A549 (cell line): Measurements from ENCODE around the gene BTC.

Experiments used
- CEBPB ChIP-seq, 2 experiments: fragments of >200 bp in 1 of 2; sonication (Bioruptor Twin) in 1 of 2; formaldehyde crosslinking in 1 of 2; IDR thresholded peaks; 2 replicates each; pipeline ENCODE4 v1.6.1; 2012 to 2016
- CTCF ChIP-seq: fragments of >200 bp; sonication (Bioruptor Twin); formaldehyde crosslinking; IDR thresholded peaks from 3 replicates; pipeline ENCODE4 v1.5.1; 2016
- EHMT2 ChIP-seq: fragments of 200-600 bp; sonication (generic); IDR thresholded peaks from 2 replicates; pipeline ENCODE4 v1.6.1; 2016; ENCODE audit warnings: antibody characterized with exemption, low read depth, mild to moderate bottlenecking, moderate library complexity
- ELK1 ChIP-seq: fragments of 150-350 bp; IDR thresholded peaks from 2 replicates; pipeline ENCODE4 v1.6.1; 2014; ENCODE audit warnings: low read depth, mild to moderate bottlenecking, low read length
- EP300 ChIP-seq, 2 experiments: fragments of >200 bp; sonication (Bioruptor Twin); formaldehyde crosslinking; IDR thresholded peaks; 2 replicates in 1 of 2; 3 replicates in 1 of 2; pipeline ENCODE4 v1.6.1; 2016 to 2017
- HDAC2 ChIP-seq: fragments of 200-600 bp; sonication (generic); IDR thresholded peaks from 2 replicates; pipeline ENCODE4 v1.6.1; 2016
- KDM5A ChIP-seq: fragments of 200-600 bp; sonication (generic); IDR thresholded peaks from 2 replicates; pipeline ENCODE4 v1.6.1; 2016; ENCODE audit warnings: antibody characterized with exemption, mild to moderate bottlenecking
- POLR2A ChIP-seq: IDR thresholded peaks from 2 replicates; pipeline ENCODE4 v1.6.1; 2012; ENCODE audit warnings: mild to moderate bottlenecking, low read length
- RAD21 ChIP-seq, 2 experiments: fragments of >200 bp in 1 of 2; sonication (Bioruptor Twin) in 1 of 2; formaldehyde crosslinking in 1 of 2; IDR thresholded peaks in 1 of 2; conservative IDR thresholded peaks in 1 of 2; 2 replicates in 1 of 2; 3 replicates in 1 of 2; pipeline ENCODE4 v1.6.1; 2012 to 2018; ENCODE audit warnings: inconsistent platforms in 1 of 2
- REST ChIP-seq: fragments of 200-600 bp; sonication (generic); IDR thresholded peaks from 2 replicates; pipeline ENCODE4 v1.6.1; 2016; ENCODE audit warnings: antibody characterized with exemption, mild to moderate bottlenecking, moderate library complexity
- TFCP2L1 ChIP-seq: fragments of 250-450 bp; sonication (Bioruptor Pico); IDR thresholded peaks from 2 replicates; pipeline ENCODE4 v1.5.0; 2021; ENCODE audit warnings: mild to moderate bottlenecking
- ZC3H11A ChIP-seq: fragments of 450-650 bp; IDR thresholded peaks from 2 replicates; pipeline ENCODE4 v1.6.1; 2014; ENCODE audit warnings: antibody characterized with exemption, mild to moderate bottlenecking
- ZSCAN20 ChIP-seq: fragments of 250-450 bp; sonication (Bioruptor Pico); IDR thresholded peaks from 2 replicates; pipeline ENCODE4 v1.8.0; 2022; ENCODE audit warnings: mild to moderate bottlenecking, moderate library complexity

- TF ChIP-seq ELK1: no peak
- TF ChIP-seq POLR2A: peak; percentile 28; the same call in 1 of the 2 replicates
- no peak for TF ChIP-seq EHMT2
- TF ChIP-seq EP300 (IDR thresholded peaks at IDR 0.05): no peak
- no peak for TF ChIP-seq ZC3H11A
- TF ChIP-seq CTCF: peak; percentile 34
- no peak for TF ChIP-seq TFCP2L1 (CRISPR knock-in tag)
- TF ChIP-seq CEBPB (IDR thresholded peaks at IDR 0.05): no peak
- TF ChIP-seq ZSCAN20: no peak
- no peak for TF ChIP-seq REST
- TF ChIP-seq KDM5A: no peak
- peak; percentile 33; a peak in 3 of 5 replicates for TF ChIP-seq RAD21 (conservative IDR thresholded peaks at IDR 0.05 in 1 of 2, IDR thresholded peaks at IDR 0.05 in 1 of 2)
- TF ChIP-seq HDAC2: no peak
These were observed at the start of gene BTC for GRCh38 chr4:74794382-74795010.
